ENCODE measurements around the gene ZNF804B. TPM values are rescaled to one million over a fixed set of nuclear protein-coding genes. Genes with fewer than 3 reads are reported as not detected.

The ZNF804B gene
- total and polyA plus RNA-seq, 2 of the 4 experiments (the other 2 are of a cell fraction): not detected

GRCh38 chr7:88965371-88965770 is 205.9 kb downstream of the ZNF804B start:
- no peak overlapping the region for H2BK5ac ChIP-seq (ENCODE audit: low read depth, low read length, poor library complexity, severe bottlenecking)
- H2BK120ac ChIP-seq (ENCODE audit: low read depth, low read length): no peak overlapping the region
- H3K23ac ChIP-seq (ENCODE audit: low read depth, low read length): no peak overlapping the region
- no peak overlapping the region for H4K8ac ChIP-seq (ENCODE audit: low read depth in 2 of 2, low read length in 2 of 2)
- H3K9me3 ChIP-seq (ENCODE audit: control insufficient read depth, insufficient read depth, low read length): no peaks in the 10 kb centered on the region
- BruUV-seq (replicated peaks): no TSS peak
- no peak overlapping the region for H3K56ac ChIP-seq (ENCODE audit: extremely low read depth, insufficient read depth, low read length)
- no peak overlapping the region for H3K4me3 ChIP-seq (ENCODE audit: insufficient read depth, low read depth, low read length)
- no peak for DNase-seq
- H4K5ac ChIP-seq (ENCODE audit: low read depth, low read length): no peak overlapping the region
- H3K4me2 ChIP-seq (ENCODE audit: low read depth, low read length): no peak overlapping the region
- no peak overlapping the region for H3K4ac ChIP-seq (ENCODE audit: low read depth, low read length)
- no peak overlapping the region for H3K27ac ChIP-seq (ENCODE audit: insufficient read depth, low read length)
- no peak overlapping the region for H2BK20ac ChIP-seq (ENCODE audit: low read depth, low read length)
- no peak for TF ChIP-seq POLR2A (IDR thresholded peaks at IDR 0.05; ENCODE audit: low read depth, low read length)
- H3K14ac ChIP-seq (replicated peaks; ENCODE audit: low read depth, low read length): no peak overlapping the region
- H3K9me1 ChIP-seq (ENCODE audit: insufficient read depth, low read length): no peaks in the 10 kb centered on the region
- no CpG with 5 or more reads among the region's 4 CpGs for WGBS, 2 experiments (ENCODE audit: extremely low coverage in 2 of 2, insufficient read length in 1 of 2)
- intact Hi-C loops (cut with micrococcal nuclease) (no loop called here), in situ Hi-C loops (cut with MboI; ENCODE audit: low sequenced_read_pairs) (no loop called here), dilution Hi-C loops (cut with HindIII; ENCODE audit: low sequenced_read_pairs, unreplicated experiment) (no loop called here)
- no peak overlapping the region for H2AK5ac ChIP-seq (ENCODE audit: low read depth, low read length)
- H3K4me1 ChIP-seq (ENCODE audit: control insufficient read depth, insufficient read depth, low read length): no peaks in the 10 kb centered on the region
- no peak overlapping the region for H2BK15ac ChIP-seq (ENCODE audit: low read depth, low read length)
- H3K27me3 ChIP-seq (ENCODE audit: control insufficient read depth, insufficient read depth, low read length): no peaks in the 10 kb centered on the region
- no peak for ATAC-seq (ENCODE audit: low read depth)
- H2AFZ ChIP-seq (replicated peaks; ENCODE audit: low read length, poor library complexity): no peak overlapping the region
- H3K36me3 ChIP-seq (ENCODE audit: control insufficient read depth, insufficient read depth, low read length): no peaks in the 10 kb centered on the region
- no peak overlapping the region for H4K91ac ChIP-seq (ENCODE audit: insufficient read depth, low read depth, low read length)
- H4K20me1 ChIP-seq (ENCODE audit: insufficient read depth, low read length): no peaks in the 10 kb centered on the region
- H3K9ac ChIP-seq (ENCODE audit: low read depth, low read length): no peak overlapping the region
- no peak overlapping the region for H2AK9ac ChIP-seq (replicated peaks; ENCODE audit: low read depth, low read length, poor library complexity)
- ChIA-PET CTCF (no interaction called here), POLR2A (ENCODE audit: unreplicated experiment) (no interaction called here)
- no peak overlapping the region for H3K18ac ChIP-seq (ENCODE audit: low read depth, low read length)
- H3K79me1 ChIP-seq (ENCODE audit: low read depth in 1 of 2, low read length in 2 of 2): no peaks in the 10 kb centered on the region
